HepG2 (cell line): ENCODE results near the gene POU6F1. TPM values are rescaled to one million over a fixed set of nuclear protein-coding genes. Genes with fewer than 3 reads are reported as not detected.

Source experiments
- BCLAF1 ChIP-seq: fragments of 450-650 bp; IDR thresholded peaks from 2 replicates; pipeline ENCODE4 v1.6.1; 2017; ENCODE audit warnings: mild to moderate bottlenecking
- BRCA1 ChIP-seq: sonication (generic); formaldehyde crosslinking; IDR thresholded peaks from 2 replicates; pipeline ENCODE4 v1.4.0; 2020; ENCODE audit warnings: missing genetic modification reagents
- CERS6 ChIP-seq: sonication (generic); formaldehyde crosslinking; IDR thresholded peaks from 2 replicates; pipeline ENCODE4 v1.5.0; 2020; ENCODE audit warnings: missing genetic modification reagents
- DPF2 ChIP-seq: sonication (generic); formaldehyde crosslinking; IDR thresholded peaks from 2 replicates; pipeline ENCODE4 v1.4.0; 2020; ENCODE audit warnings: mild to moderate bottlenecking, low read depth, missing genetic modification reagents, borderline replicate concordance
- EP300 ChIP-seq, 3 experiments: sonication (generic) in 1 of 3; formaldehyde crosslinking in 1 of 3; IDR thresholded peaks; 2 replicates each; pipeline versions ENCODE4 v1.5.1 to v1.6.1; 2011 to 2020; ENCODE audit warnings: low read depth in 2 of 3, low read length in 2 of 3, borderline replicate concordance in 1 of 3, improper control_type of control experiment in 1 of 3, mild to moderate bottlenecking in 1 of 3, missing genetic modification reagents in 1 of 3, moderate library complexity in 1 of 3
- FOXA1 ChIP-seq, 2 experiments: fragments of 450-650 bp in 1 of 2; sonication (generic) in 1 of 2; formaldehyde crosslinking in 1 of 2; IDR thresholded peaks; 2 replicates each; pipeline versions ENCODE4 v1.4.0 to v1.6.1; 2016 to 2020; ENCODE audit warnings: missing genetic modification reagents in 1 of 2
- FOXM1 ChIP-seq: sonication (generic); formaldehyde crosslinking; IDR thresholded peaks from 2 replicates; pipeline ENCODE4 v1.5.0; 2020; ENCODE audit warnings: missing genetic modification reagents
- GLI4 ChIP-seq: sonication (generic); formaldehyde crosslinking; IDR thresholded peaks from 2 replicates; pipeline ENCODE4 v1.5.1; 2020; ENCODE audit warnings: missing genetic modification reagents, mild to moderate bottlenecking, moderate library complexity, borderline replicate concordance
- HIVEP1 ChIP-seq: sonication (generic); formaldehyde crosslinking; IDR thresholded peaks from 2 replicates; pipeline ENCODE4 v1.4.0; 2020; ENCODE audit warnings: mild to moderate bottlenecking, missing genetic modification reagents
- KAT7 ChIP-seq: IDR thresholded peaks from 2 replicates; pipeline ENCODE4 v1.6.1; 2018; ENCODE audit warnings: borderline replicate concordance, missing compliant biosample characterization
- KAT8 ChIP-seq: IDR thresholded peaks from 2 replicates; pipeline ENCODE4 v1.6.1; 2016; ENCODE audit warnings: missing genetic modification reagents, missing compliant biosample characterization
- PCBP1 ChIP-seq: fragments of 200-400 bp; formaldehyde crosslinking; IDR thresholded peaks from 2 replicates; pipeline ENCODE4 v1.6.1; 2017; ENCODE audit warnings: mild to moderate bottlenecking, low read depth, low read length, borderline replicate concordance
- RARA ChIP-seq: IDR thresholded peaks from 2 replicates; pipeline ENCODE4 v1.6.1; 2016; ENCODE audit warnings: missing genetic modification reagents, missing compliant biosample characterization
- RCOR2 ChIP-seq: IDR thresholded peaks from 2 replicates; pipeline ENCODE4 v1.6.1; 2016; ENCODE audit warnings: missing biosample characterization, missing genetic modification reagents
- SOX13 ChIP-seq, 3 experiments: fragments of 450-650 bp in 1 of 3; sonication (generic) in 1 of 3; formaldehyde crosslinking in 1 of 3; IDR thresholded peaks in 2 of 3; conservative IDR thresholded peaks in 1 of 3; 2 replicates each; pipeline versions ENCODE4 v1.5.0 to v1.6.1; 2016 to 2020; ENCODE audit warnings: antibody characterized with exemption in 1 of 3, mild to moderate bottlenecking in 1 of 3, missing compliant biosample characterization in 1 of 3, missing genetic modification reagents in 1 of 3, moderate library complexity in 1 of 3
- ZNF317 ChIP-seq: sonication (generic); formaldehyde crosslinking; IDR thresholded peaks from 2 replicates; pipeline ENCODE4 v1.5.0; 2020; ENCODE audit warnings: mild to moderate bottlenecking, missing genetic modification reagents
- polyA plus RNA-seq, 8 experiments: library from polyadenylated mRNA; depleted of rRNA in 3 of 8; stranded (reverse) in 7 of 8; unstranded in 1 of 8; fragments of >200 nt; fragmentation: Illumina TruSeq in 4 of 8; extraction: Trizol in 4 of 8; gene quantifications; 2 replicates each; pipeline versions ENCODE4 v1.2.1 to v1.2.3, GENCODE V29; 2011 to 2016; ENCODE audit warnings: low read depth in 4 of 8, missing spikeins in 1 of 8, mixed read lengths in 1 of 8; ENCODE audit not compliant: insufficient read depth in 1 of 8
- total RNA-seq, 5 experiments: library from RNA; depleted of rRNA; stranded (reverse); fragments of >200 nt; fragmentation: Illumina TruSeq; extraction: Trizol; gene quantifications; 2 replicates each; pipeline ENCODE4 v1.2.3, GENCODE V29; 2016; ENCODE audit warnings: low read depth in 1 of 5
- TF ChIP-seq, protein P1 (sequence below): sonication (generic); formaldehyde crosslinking; IDR thresholded peaks from 2 replicates; pipeline ENCODE4 v1.4.0; 2020; ENCODE audit warnings: missing genetic modification reagents
- TF ChIP-seq, protein P2 (sequence below): sonication (generic); formaldehyde crosslinking; IDR thresholded peaks from 2 replicates; pipeline ENCODE4 v1.8.0; 2022; ENCODE audit warnings: mild to moderate bottlenecking, missing genetic modification reagents, moderate library complexity
- TF ChIP-seq, protein P3 (sequence below): sonication (generic); formaldehyde crosslinking; IDR thresholded peaks from 2 replicates; pipeline ENCODE4 v1.5.0; 2020; ENCODE audit warnings: mild to moderate bottlenecking, missing genetic modification reagents

POU6F1 gene
- total and polyA plus RNA-seq, 2 of the 13 experiments (the other 11 are each of a cell fraction or from before 2014, with no cell fraction given): 0.48 to 0.51 TPM

- TF ChIP-seq HIVEP1 (no peak), RCOR2 (CRISPR knock-in tag) (no peak), KAT7 (CRISPR knock-in tag) (0 out of 2 replicates have a peak, but pooled peaks have one; percentile 32), BCLAF1 (no peak), ZNF317 (CRISPR knock-in tag) (no peak), CERS6 (CRISPR knock-in tag) (no peak), GLI4 (CRISPR knock-in tag) (no peak), BRCA1 (CRISPR knock-in tag) (no peak), DPF2 (no peak), KAT8 (CRISPR knock-in tag) (peak; percentile 24; the same call in 1 of the 2 replicates), PCBP1 (no peak), RARA (CRISPR knock-in tag) (no peak), FOXM1 (CRISPR knock-in tag) (no peak), EP300 (IDR thresholded peaks at IDR 0.05; ENCODE audit: low read depth in 2 of 2, low read length in 2 of 2) (no peak), EP300 (CRISPR knock-in tag; IDR thresholded peaks at IDR 0.05; ENCODE audit: borderline replicate concordance) (no peak), FOXA1 (IDR thresholded peaks at IDR 0.05) (no peak), FOXA1 (CRISPR knock-in tag; IDR thresholded peaks at IDR 0.05) (peak; percentile 59; the same call in 1 of the 2 replicates), SOX13 (IDR thresholded peaks at IDR 0.05) (no peak), SOX13 (CRISPR knock-in tag; conservative IDR thresholded peaks at IDR 0.05 in 1 of 2, IDR thresholded peaks at IDR 0.05 in 1 of 2) (peak in 1 of 2 experiments; percentile 15; a peak in 1 of 4 replicates)
- TF ChIP-seq, protein P1, sequence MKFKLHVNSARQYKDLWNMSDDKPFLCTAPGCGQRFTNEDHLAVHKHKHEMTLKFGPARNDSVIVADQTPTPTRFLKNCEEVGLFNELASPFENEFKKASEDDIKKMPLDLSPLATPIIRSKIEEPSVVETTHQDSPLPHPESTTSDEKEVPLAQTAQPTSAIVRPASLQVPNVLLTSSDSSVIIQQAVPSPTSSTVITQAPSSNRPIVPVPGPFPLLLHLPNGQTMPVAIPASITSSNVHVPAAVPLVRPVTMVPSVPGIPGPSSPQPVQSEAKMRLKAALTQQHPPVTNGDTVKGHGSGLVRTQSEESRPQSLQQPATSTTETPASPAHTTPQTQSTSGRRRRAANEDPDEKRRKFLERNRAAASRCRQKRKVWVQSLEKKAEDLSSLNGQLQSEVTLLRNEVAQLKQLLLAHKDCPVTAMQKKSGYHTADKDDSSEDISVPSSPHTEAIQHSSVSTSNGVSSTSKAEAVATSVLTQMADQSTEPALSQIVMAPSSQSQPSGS (CRISPR knock-in tag): no peak
- TF ChIP-seq, protein P2, sequence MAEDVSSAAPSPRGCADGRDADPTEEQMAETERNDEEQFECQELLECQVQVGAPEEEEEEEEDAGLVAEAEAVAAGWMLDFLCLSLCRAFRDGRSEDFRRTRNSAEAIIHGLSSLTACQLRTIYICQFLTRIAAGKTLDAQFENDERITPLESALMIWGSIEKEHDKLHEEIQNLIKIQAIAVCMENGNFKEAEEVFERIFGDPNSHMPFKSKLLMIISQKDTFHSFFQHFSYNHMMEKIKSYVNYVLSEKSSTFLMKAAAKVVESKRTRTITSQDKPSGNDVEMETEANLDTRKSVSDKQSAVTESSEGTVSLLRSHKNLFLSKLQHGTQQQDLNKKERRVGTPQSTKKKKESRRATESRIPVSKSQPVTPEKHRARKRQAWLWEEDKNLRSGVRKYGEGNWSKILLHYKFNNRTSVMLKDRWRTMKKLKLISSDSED (CRISPR knock-in tag): no peak
- TF ChIP-seq, protein P3, sequence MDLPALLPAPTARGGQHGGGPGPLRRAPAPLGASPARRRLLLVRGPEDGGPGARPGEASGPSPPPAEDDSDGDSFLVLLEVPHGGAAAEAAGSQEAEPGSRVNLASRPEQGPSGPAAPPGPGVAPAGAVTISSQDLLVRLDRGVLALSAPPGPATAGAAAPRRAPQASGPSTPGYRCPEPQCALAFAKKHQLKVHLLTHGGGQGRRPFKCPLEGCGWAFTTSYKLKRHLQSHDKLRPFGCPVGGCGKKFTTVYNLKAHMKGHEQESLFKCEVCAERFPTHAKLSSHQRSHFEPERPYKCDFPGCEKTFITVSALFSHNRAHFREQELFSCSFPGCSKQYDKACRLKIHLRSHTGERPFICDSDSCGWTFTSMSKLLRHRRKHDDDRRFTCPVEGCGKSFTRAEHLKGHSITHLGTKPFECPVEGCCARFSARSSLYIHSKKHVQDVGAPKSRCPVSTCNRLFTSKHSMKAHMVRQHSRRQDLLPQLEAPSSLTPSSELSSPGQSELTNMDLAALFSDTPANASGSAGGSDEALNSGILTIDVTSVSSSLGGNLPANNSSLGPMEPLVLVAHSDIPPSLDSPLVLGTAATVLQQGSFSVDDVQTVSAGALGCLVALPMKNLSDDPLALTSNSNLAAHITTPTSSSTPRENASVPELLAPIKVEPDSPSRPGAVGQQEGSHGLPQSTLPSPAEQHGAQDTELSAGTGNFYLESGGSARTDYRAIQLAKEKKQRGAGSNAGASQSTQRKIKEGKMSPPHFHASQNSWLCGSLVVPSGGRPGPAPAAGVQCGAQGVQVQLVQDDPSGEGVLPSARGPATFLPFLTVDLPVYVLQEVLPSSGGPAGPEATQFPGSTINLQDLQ (CRISPR knock-in tag): no peak
Observed at GRCh38 chr12:51160814-51161459, 56.9 kb downstream of the POU6F1 start (continued).
